ENCODE measurements around the gene DSTYK. TPM values are rescaled to one million over a fixed set of nuclear protein-coding genes. Genes with fewer than 3 reads are reported as not detected.

Gene DSTYK, protein sequence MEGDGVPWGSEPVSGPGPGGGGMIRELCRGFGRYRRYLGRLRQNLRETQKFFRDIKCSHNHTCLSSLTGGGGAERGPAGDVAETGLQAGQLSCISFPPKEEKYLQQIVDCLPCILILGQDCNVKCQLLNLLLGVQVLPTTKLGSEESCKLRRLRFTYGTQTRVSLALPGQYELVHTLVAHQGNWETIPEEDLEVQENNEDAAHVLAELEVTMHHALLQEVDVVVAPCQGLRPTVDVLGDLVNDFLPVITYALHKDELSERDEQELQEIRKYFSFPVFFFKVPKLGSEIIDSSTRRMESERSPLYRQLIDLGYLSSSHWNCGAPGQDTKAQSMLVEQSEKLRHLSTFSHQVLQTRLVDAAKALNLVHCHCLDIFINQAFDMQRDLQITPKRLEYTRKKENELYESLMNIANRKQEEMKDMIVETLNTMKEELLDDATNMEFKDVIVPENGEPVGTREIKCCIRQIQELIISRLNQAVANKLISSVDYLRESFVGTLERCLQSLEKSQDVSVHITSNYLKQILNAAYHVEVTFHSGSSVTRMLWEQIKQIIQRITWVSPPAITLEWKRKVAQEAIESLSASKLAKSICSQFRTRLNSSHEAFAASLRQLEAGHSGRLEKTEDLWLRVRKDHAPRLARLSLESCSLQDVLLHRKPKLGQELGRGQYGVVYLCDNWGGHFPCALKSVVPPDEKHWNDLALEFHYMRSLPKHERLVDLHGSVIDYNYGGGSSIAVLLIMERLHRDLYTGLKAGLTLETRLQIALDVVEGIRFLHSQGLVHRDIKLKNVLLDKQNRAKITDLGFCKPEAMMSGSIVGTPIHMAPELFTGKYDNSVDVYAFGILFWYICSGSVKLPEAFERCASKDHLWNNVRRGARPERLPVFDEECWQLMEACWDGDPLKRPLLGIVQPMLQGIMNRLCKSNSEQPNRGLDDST
- 10.4 and 11.0 TPM in 2 replicates for total RNA-seq
- long read RNA-seq, full-length matches to known transcripts = 35 of 56 reads
- long read RNA-seq, partial matches to known transcripts = 3 of 56 reads
- long read RNA-seq, other reads (novel, unspliced or antisense) = 18 of 56 reads

DNA sequence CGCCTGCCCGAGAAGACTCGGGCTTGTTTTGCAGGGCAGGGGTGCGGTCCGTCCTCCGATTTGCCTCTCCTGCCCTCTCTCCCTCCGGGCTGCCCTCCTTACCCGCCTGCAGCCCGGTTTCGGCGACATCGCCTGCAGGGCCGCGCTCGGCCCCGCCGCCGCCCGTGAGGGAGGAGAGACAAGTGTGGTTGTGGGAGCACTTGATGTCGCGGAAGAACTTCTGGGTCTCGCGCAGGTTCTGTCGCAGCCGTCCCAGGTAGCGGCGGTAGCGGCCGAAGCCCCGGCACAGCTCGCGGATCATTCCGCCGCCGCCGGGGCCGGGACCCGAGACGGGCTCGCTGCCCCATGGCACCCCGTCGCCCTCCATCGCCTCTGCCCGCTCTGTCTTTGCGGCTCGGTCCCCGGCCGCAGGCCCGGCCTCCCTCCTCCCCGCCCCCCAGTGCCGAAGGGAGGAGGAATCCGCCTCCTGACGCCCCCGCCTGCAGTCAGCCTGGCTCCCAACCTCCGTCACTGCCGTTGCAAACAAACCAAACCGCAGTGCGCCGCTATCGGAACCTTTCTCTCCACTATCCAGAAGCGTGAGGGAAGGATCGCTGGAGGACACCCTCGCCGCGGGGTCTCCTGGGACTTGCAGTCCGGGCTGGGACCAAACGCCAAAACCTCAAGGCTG is at the start of gene DSTYK:
Gene DSTYK, minus strand, starts transcription at position 534 of the 670 bp plus-strand sequence. Its CDS starts 167 bp downstream, at position 367.
- DNase-seq (ENCODE audit: low spot score, unreplicated experiment) = peak; percentile 78
- TF ChIP-seq, protein P1, sequence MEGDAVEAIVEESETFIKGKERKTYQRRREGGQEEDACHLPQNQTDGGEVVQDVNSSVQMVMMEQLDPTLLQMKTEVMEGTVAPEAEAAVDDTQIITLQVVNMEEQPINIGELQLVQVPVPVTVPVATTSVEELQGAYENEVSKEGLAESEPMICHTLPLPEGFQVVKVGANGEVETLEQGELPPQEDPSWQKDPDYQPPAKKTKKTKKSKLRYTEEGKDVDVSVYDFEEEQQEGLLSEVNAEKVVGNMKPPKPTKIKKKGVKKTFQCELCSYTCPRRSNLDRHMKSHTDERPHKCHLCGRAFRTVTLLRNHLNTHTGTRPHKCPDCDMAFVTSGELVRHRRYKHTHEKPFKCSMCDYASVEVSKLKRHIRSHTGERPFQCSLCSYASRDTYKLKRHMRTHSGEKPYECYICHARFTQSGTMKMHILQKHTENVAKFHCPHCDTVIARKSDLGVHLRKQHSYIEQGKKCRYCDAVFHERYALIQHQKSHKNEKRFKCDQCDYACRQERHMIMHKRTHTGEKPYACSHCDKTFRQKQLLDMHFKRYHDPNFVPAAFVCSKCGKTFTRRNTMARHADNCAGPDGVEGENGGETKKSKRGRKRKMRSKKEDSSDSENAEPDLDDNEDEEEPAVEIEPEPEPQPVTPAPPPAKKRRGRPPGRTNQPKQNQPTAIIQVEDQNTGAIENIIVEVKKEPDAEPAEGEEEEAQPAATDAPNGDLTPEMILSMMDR (IDR thresholded peaks at IDR 0.05; ENCODE audit: unreplicated experiment) = no peak
- H3K27me3 Mint-ChIP-seq = peaks cover 3% of the 10 kb centered on the region
- H3K9me3 Mint-ChIP-seq (ENCODE audit: low read depth) = no peaks in the 10 kb centered on the region
- H3K27ac Mint-ChIP-seq = peak within 1 kb of the TSS; percentile 99
- peaks cover 15% of the 10 kb centered on the region for H3K4me1 Mint-ChIP-seq (ENCODE audit: low read depth)
- H3K36me3 Mint-ChIP-seq (ENCODE audit: insufficient read depth) = no peaks in the 10 kb centered on the region
- H3K4me3 Mint-ChIP-seq (ENCODE audit: low read depth) = peak within 1 kb of the TSS; percentile 96

DNA sequence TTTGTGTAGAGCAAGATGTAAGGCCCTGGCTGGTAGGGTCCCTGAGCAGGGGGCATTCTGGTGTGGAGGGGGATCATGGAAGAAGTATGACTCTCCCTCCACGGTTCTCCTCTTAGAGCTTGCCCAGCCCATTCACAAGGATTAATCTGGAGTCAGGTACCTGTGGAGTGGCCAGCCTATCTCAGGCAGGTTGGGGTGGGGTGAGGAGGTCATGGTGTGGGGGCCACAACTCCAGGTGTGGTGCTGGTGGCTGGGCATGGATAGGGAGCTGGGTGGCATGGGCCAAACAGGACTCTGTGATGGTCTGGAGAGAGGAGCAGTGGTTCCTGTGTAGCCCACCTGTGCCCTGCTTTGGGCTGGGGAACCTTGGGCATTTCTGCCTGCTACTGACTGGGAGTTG is 48.5 kb upstream of the DSTYK start:
- DNase-seq (ENCODE audit: low spot score, unreplicated experiment) = no peak
- Mint-ChIP-seq H3K27ac (no peak overlapping the region), H3K9me3 (ENCODE audit: low read depth) (no peaks in the 10 kb centered on the region), H3K27me3 (no peaks in the 10 kb centered on the region), H3K4me3 (ENCODE audit: low read depth) (no peak overlapping the region), H3K36me3 (ENCODE audit: insufficient read depth) (no peaks in the 10 kb centered on the region), H3K4me1 (ENCODE audit: low read depth) (no peaks in the 10 kb centered on the region)
- TF ChIP-seq, protein P1 (IDR thresholded peaks at IDR 0.05; ENCODE audit: unreplicated experiment) = no peak

DNA sequence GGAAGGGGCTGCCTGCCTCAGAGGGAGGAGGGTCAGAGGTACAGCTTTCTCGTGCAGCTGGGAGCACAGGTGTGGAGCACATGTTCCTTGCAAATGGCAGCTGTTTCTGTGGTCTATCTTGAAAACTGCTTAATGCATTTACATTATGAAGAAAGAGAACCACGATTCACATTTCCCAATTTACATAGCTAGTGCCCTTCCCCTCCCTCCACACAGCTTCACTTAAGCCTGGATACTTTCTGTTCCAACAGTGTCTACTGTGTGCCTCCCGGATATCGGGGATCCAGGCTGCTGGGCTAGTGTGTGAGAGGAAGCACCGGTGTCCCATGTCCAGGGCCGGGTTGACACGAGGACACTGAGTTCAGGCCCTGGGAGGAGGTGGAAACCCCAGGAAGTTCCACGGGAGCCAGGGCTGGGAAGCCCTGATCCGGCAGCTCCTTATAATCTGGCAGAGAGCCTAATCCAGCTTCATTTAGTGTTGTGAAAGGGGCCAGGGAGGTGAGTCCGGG is 47.9 kb upstream of the DSTYK start:
- Mint-ChIP-seq H3K27me3 (no peaks in the 10 kb centered on the region), H3K4me3 (ENCODE audit: low read depth) (no peak overlapping the region), H3K9me3 (ENCODE audit: low read depth) (no peaks in the 10 kb centered on the region), H3K27ac (no peak overlapping the region), H3K36me3 (ENCODE audit: insufficient read depth) (no peaks in the 10 kb centered on the region), H3K4me1 (ENCODE audit: low read depth) (no peaks in the 10 kb centered on the region)
- TF ChIP-seq, protein P1 (IDR thresholded peaks at IDR 0.05; ENCODE audit: unreplicated experiment) = no peak
- DNase-seq (ENCODE audit: low spot score, unreplicated experiment) = no peak

DNA sequence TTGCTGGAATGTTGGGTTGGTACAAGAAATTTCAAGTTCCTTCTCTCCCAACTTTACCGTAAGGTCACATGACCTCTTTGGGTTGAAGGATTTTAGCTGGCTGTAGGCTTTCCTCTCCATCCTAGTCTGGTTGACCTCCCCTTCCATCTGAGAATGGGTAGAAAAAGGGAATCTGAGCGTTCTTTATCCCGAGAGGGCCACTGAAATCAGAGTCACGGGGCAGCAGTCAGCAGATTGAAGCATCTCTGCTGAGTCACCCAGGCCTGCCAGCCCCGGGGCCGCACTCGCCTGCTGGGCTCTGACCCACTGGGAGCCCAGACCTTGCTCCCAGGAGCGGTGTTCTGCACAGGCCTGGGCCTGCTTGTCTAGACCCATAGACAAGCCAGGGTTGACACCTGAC is 47.2 kb upstream of the DSTYK start:
- H3K27me3 Mint-ChIP-seq = no peaks in the 10 kb centered on the region
- TF ChIP-seq, protein P1 (IDR thresholded peaks at IDR 0.05; ENCODE audit: unreplicated experiment) = no peak
- no peak overlapping the region for H3K27ac Mint-ChIP-seq
- H3K36me3 Mint-ChIP-seq (ENCODE audit: insufficient read depth) = no peaks in the 10 kb centered on the region
- DNase-seq (ENCODE audit: low spot score, unreplicated experiment) = no peak
- no peaks in the 10 kb centered on the region for H3K4me1 Mint-ChIP-seq (ENCODE audit: low read depth)
- no peak overlapping the region for H3K4me3 Mint-ChIP-seq (ENCODE audit: low read depth)
- H3K9me3 Mint-ChIP-seq (ENCODE audit: low read depth) = no peaks in the 10 kb centered on the region
